ENCODE results near the gene APP. TPM values are rescaled to one million over a fixed set of nuclear protein-coding genes. Genes with fewer than 3 reads are reported as not detected.
"Not testable (repeated sequence)": the region's sequence is repeated elsewhere in the genome, so short reads cannot be mapped to it uniquely, and the experiment has no call there.

APP gene
- total RNA-seq, 1 donor from 2014 or later: 356 TPM

- peak; percentile 10 for ATAC-seq
- intact Hi-C loops (cut with micrococcal nuclease): no loop called here
- no peak for DNase-seq
Measured at GRCh38 chr21:25936776-25937175, 233.8 kb downstream of the APP start.

- ATAC-seq (peak; percentile 94), DNase-seq (peak; percentile 65)
- intact Hi-C loops (cut with micrococcal nuclease): no loop called here
Measured at GRCh38 chr21:25934771-25935224, 235.8 kb downstream of the APP start.

GRCh38 chr21:25934130-25934529 is 236.4 kb downstream of the APP start:
- ATAC-seq (no peak), DNase-seq (no peak)
- intact Hi-C loops (cut with micrococcal nuclease): no loop called here

- no peak for DNase-seq
- ATAC-seq: no peak
Measured at GRCh38 chr21:25931765-25932164, 238.8 kb downstream of the APP start.

GRCh38 chr21:25929856-25930520 is 240.6 kb downstream of the APP start:
- DNase-seq: no peak
- intact Hi-C loops (cut with micrococcal nuclease): no loop called here
- peak; percentile 42 for ATAC-seq

More at GRCh38 chr21:25931765-25932164, 238.8 kb downstream of the APP start:
- intact Hi-C loops (cut with micrococcal nuclease): no loop called here

GRCh38 chr21:25927195-25927880 is 243.2 kb downstream of the APP start:
- intact Hi-C loops (cut with micrococcal nuclease): no loop called here
- DNase-seq (no peak), ATAC-seq (peak; percentile 19)

- ATAC-seq (peak; percentile 82), DNase-seq (no peak)
- intact Hi-C loops (cut with micrococcal nuclease): no loop called here
Measured at GRCh38 chr21:25925936-25926335, 244.6 kb downstream of the APP start.

GRCh38 chr21:25925064-25925800 is 245.3 kb downstream of the APP start:
- DNase-seq (no peak), ATAC-seq (no peak)
- intact Hi-C loops (cut with micrococcal nuclease): no loop called here

- intact Hi-C loops (cut with micrococcal nuclease); ATAC-seq; DNase-seq: not testable (repeated sequence)
Measured at GRCh38 chr21:25918152-25918551, 252.4 kb downstream of the APP start.

- no peak for DNase-seq
- ATAC-seq: no peak
- intact Hi-C loops (cut with micrococcal nuclease): no loop called here
Measured at GRCh38 chr21:25916226-25916625, 254.3 kb downstream of the APP start.

- no peak for ATAC-seq
- DNase-seq: no peak
- intact Hi-C loops (cut with micrococcal nuclease): no loop called here
Measured at GRCh38 chr21:25913479-25913878, 257.1 kb downstream of the APP start.

- no peak for ATAC-seq
Measured at GRCh38 chr21:25912402-25912746, 258.2 kb downstream of the APP start.

GRCh38 chr21:25911730-25912401 is 258.7 kb downstream of the APP start:
- DNase-seq (peak; percentile 62), ATAC-seq (peak; percentile 34)
- intact Hi-C loops (cut with micrococcal nuclease): no loop called here

More at GRCh38 chr21:25912402-25912746, 258.2 kb downstream of the APP start:
- no peak for DNase-seq
- intact Hi-C loops (cut with micrococcal nuclease): no loop called here

- intact Hi-C loops (cut with micrococcal nuclease): no loop called here
- ATAC-seq (no peak), DNase-seq (no peak)
Measured at GRCh38 chr21:25910809-25911208, 259.8 kb downstream of the APP start.

- intact Hi-C loops (cut with micrococcal nuclease): no loop called here
- ATAC-seq: no peak
- DNase-seq: no peak
Measured at GRCh38 chr21:25909341-25909740, 261.2 kb downstream of the APP start.

GRCh38 chr21:25908495-25908894 is 262.1 kb downstream of the APP start:
- DNase-seq: no peak
- intact Hi-C loops (cut with micrococcal nuclease): no loop called here
- ATAC-seq: no peak

GRCh38 chr21:25907573-25908275 is 262.8 kb downstream of the APP start:
- ATAC-seq: peak; percentile 34
- intact Hi-C loops (cut with micrococcal nuclease): no loop called here
- DNase-seq: no peak

GRCh38 chr21:25906587-25906986 is 264.0 kb downstream of the APP start:
- intact Hi-C loops (cut with micrococcal nuclease): no loop called here
- DNase-seq (no peak), ATAC-seq (no peak)

GRCh38 chr21:25905126-25905525 is 265.4 kb downstream of the APP start:
- ATAC-seq: no peak

More at GRCh38 chr21:25905126-25905525, 265.4 kb downstream of the APP start:
- intact Hi-C loops (cut with micrococcal nuclease): no loop called here
- no peak for DNase-seq
